Fibroblast of upper back skin (primary cell): Measurements from ENCODE around the gene CHRNG.

Experiments used
- DNase-seq: peaks from one replicate; pipeline ENCODE4 v3.0.0-alpha.2; 2013

The CHRNG gene, protein sequence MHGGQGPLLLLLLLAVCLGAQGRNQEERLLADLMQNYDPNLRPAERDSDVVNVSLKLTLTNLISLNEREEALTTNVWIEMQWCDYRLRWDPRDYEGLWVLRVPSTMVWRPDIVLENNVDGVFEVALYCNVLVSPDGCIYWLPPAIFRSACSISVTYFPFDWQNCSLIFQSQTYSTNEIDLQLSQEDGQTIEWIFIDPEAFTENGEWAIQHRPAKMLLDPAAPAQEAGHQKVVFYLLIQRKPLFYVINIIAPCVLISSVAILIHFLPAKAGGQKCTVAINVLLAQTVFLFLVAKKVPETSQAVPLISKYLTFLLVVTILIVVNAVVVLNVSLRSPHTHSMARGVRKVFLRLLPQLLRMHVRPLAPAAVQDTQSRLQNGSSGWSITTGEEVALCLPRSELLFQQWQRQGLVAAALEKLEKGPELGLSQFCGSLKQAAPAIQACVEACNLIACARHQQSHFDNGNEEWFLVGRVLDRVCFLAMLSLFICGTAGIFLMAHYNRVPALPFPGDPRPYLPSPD

DNA sequence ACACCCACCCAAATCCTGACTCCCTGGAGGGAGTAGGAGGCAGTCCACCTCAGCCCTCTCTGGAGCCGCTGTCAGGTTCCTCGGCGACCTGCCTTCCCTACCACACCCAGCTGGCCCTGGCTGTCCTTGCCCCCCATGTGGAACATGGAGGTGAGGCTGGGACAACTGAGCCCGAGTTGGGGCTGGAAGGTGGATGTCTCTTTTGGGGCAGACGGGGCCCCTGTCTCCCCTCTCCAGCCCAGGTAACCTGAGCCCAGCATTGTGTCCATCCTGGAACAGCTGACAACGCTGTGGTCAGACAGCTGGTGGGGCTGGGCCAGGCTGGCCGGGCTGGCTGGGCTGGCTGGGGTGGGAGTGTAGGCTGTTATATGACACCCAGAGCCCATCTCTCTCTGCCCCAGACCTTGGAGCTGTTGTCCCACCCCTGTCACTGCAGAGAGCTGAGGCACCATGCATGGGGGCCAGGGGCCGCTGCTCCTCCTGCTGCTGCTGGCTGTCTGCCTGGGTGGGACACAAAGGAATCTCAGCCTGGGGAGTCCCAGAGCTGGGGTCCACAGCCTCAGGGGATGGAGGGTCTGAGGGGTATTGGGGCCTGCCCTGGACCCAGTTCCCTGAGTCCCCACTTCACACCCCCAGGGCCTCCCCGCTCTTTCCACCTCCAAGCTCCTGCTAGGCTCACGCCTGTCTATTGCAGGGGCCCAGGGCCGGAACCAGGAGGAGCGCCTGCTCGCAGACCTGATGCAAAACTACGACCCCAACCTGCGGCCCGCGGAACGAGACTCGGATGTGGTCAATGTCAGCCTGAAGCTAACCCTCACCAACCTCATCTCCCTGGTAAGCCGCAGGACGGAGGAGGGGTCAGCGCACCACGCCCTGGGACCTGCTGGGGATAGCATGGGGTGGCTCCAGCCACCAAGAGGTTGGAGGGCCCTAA is at the start of gene CHRNG:
TSS of gene CHRNG (plus strand) at position 395 of the 934 bp plus-strand sequence. CDS start at position 451, 56 bp downstream.
- DNase-seq = no peak

DNA sequence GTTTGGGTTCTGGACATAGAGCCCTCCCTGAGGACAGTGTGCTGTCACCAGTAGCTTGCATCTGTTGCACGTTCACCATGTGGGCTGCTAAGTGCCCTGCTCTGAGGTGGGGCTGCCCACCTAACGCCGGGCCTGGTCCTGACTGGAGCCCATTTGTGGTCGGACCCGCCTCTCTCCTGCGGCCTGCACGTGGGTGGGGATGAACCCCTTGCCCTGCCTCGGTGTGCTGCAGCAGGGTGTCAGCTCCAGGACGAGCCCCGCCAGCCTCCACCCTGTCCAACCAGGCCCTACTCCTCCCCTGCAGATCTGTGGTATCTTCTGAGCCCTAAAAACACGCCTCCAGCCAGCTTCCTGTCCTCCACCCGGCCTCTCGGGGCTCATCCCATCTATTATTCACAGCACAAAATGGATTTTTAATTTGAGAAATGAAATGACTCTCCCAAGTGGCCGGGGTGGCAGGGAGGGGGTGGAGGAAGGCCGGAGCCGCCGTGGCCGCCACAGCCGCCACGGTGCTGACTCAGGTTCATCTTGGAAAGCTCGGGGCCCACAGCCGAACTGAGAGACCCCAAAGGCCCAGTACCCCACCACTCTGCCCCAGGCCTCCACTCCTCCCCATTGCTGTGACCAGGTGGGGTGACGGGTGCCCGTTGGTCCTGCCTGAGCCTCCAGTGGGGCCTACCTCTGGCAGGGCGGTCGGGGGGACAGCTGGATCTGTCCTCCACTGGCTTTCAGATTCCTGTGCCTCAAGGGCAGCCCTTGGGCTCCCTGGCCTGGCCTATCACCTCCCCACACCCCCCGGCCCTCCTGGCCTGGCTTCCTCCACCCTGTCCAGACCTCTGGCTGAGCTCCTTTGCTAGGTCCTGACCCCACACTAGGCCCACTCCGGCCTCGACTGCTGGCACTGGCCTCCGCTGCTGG is 49.0 kb upstream of the CHRNG start:
- no peak for DNase-seq

DNA sequence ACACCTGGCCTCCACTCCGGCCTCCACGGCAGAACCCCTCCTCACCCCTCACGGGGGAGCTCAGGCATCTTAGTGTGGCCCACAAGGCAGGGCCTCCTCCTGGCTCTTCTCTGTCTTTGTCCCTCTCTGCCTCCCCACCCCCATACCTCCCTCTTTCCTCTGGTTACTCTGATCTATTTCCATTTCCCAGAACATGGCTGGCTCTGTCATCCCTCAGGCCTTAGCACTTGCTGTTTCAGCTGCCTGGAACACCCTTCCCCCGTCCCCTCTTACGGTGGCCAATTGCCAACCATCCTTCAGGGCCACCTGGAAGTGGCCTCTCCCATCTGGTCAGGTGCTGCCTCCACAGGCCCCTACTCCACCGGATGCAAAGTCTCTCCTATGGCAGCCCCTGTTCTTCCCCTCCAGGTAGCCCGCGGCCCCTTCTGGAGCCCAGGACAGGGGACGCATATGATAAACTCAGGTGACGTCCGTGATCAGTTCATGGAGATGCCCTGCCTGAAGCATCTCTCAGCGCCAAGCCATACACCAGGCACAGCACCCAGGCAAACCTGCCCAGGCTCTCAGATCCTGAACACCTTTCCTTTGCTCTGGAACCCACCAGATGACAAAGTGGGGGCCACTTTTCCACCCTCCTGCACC is 48.2 kb upstream of the CHRNG start:
- DNase-seq = no peak

DNA sequence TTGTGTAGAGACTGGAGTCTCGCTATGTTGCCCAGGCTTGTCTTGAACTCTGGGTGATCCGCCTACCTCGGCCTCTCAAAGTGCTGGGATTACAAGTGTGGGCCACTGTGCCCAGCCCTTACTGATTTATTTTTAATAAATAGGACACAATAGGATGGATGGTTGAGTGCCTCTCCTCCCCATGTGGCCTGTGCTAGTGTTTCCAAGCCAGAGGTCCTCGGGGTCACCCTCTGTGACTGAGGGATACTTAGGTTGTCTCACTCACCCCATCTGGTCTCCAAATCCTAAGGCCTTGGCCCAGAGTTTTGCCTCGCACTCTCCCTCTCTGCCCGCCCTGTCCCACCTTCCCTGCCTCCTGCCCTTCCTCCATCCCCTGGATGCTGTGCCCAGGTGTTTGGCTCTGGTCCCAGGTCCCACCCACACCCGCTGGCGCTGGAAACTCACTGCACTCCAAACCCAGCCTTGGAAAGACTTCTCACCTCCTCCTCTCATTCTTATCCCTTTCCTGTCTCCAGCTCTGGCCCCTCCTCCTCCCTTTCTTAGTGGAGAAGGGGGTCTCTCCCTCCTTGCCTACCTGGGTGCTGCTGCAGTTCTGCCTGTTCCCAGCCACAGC is 47.1 kb upstream of the CHRNG start:
- no peak for DNase-seq

DNA sequence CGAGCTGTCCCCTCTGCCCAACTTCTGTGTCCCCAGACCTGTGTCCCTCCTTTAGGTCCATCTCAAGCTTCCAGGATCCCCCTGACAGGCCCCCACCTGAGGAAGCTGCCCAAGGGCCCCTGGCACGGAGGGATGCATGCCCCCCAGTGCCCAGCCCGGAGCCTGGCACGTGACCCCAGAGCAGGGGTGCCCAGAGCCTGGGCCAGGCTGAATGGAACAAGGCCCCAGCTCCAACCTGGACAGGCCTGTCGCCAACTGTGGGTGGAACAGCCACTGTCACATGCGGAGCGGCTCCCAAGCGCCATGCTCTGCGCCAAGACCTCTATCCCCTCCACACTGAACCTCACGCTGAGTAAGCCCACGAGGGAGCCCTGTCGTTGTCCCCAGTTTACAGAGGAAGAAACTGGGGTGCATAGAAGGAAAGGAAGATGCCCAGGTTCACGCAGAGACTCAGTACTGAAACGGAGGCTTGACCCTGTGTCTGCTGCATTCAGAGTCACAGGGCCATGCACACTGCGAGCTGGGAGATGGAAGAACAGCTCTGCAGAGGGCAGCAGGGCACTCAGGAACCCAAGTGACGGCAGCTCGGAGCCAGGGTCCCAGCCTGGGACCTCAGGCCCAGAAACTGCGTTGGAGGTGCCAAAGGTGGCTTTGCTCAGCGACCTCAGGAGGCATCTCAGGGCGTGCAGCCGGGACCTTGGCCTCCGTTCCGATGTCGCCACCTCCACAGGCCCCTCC is 46.4 kb upstream of the CHRNG start:
- DNase-seq = no peak

DNA sequence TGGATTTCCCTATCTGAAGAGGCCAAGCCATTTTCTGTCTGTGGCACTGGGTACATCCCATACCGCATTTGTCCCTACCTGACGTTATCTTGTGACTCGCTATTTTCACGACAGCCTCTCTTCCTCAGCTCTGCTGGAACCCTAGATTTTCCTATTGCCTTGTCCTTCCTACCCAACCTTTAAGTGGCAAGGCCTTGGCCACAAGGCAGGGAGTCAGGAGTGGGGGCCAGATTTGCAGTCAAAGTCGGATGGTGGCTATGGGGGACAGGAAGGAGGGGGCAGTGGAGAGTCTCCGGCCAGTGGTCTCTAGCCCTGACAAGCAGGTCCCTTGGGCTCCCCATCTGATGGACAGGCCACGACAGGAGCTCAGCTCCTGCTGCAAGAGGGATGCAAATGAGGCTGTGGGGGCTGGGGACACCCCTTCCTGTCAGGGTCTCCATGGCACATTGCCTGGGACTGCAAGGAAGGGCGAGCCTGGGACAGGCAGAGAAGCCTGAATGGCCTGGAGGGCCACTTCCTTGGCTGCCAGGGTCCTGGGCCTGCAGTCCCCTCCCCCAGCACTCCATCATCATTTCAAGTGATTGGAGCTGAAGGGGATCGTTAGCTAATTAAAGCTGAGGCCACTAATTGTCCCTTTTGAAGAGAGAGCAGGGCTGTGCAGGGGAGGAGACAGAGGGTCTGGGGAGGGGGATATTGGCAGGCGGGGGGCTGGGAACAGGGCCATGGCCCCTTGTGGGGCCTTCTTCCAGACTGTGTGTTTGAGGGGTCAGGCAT is 45.6 kb upstream of the CHRNG start:
- no peak for DNase-seq

DNA sequence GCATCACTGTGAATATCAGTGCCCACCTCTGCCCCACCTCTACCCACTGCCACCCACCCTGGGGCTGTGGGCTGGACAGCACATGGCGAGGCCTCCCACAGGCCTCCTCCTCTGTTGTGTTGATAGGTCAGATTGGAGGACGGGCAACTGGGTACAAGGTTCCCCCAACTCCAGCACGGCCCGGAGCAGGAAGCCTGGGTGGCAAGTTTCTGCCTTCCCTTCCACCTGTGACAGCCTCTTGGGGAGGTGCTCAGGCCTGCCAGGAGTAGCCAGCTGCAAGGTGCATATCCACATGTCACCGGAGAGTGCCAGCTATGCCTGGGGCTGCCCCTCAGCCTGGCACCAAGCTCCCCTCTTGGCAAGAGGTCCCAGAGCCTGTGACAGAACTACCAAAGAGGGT is 45.0 kb upstream of the CHRNG start:
- DNase-seq = no peak

DNA sequence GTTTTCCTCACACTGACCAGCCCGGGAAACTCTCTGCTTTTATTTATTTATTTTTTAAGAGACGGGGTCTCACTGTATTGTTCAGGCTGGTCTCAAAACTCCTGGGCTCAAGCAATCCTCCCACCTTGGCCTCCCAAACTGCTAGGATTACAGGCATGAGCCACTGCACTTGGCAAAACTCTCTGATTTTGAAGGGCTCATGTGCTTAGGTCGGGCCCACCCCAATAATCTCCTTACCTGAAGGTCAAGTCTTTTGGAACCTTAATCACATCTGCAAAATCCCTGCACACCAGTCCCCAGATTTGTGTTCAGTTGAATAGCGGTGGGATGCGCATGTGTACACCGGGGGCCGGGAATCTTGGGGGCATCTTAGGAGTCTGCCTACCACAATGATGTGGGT is 44.2 kb upstream of the CHRNG start:
- DNase-seq = no peak

DNA sequence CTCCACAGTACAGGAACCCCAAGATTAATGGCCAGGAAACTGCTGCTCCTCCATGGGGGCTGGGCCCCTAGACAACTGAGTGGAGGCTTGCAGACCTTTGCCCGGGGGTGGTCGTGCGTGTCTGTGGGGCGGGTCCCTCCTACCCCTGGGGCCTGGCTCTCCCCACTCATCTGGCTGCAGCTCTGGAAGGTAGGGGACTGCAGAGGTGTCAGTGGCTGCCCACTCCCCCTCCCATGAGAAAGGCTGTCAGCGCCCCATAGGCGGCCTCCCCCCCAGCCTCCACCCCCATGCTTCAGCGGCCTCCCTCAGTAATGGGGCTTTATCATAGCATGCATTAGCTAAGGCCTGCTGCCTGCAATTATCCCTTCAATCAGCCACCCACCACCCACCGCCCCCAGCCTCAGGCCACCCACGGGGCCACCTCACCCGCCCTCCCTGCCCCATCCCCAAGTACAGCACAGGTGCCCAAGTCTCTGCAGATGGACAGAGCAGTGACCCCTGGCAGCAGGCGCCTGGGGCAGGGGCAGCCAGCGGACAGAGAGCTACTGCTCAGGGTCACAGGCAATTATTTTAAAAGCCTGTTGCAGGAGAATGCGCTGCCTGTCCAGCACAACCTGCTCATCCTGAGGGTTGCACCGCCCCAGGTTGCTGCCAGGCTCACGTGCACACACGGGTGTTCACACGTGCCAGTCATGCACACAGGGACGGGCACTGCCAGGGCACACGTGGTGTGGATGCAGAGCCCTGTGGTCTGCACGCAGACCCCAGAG is 42.8 kb upstream of the CHRNG start:
- no peak for DNase-seq

DNA sequence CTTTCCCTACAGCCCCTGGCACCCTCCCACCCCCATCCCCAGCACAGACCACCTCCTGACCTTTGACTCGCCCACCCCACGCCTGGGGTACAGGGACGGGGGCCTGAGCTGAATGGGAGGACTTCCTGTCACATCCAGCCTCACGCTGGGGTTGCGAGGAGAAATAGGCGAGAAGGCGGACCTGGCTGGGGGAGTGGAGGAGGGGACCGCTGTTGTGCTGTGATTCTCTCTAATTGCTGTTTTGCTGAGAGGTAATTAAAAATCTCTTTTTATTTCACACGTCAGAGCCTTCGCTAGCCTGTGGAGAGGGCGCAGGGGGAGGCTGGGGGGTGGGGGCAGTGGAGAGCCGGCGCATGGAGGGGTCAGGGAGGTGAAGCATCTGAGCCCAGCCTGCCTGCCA is 42.1 kb upstream of the CHRNG start:
- DNase-seq = no peak

DNA sequence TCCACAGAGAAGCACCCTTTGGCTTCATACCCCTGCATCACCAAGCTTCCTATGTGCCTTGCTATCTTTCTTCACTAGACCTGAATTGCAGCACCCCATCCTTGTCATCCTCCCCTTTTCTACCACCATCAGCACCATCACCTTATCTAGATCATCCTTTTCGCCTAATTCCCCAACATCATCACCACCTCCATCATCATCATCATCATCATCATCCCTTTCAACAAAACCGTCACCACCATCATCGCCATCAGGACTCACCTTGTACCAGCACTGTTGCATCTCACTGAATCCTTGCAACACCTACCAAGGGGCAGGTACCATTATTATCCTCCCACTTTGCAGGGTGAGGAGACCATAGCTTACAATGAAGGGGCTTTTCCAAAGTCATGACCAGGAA is 41.0 kb upstream of the CHRNG start:
- no peak for DNase-seq

DNA sequence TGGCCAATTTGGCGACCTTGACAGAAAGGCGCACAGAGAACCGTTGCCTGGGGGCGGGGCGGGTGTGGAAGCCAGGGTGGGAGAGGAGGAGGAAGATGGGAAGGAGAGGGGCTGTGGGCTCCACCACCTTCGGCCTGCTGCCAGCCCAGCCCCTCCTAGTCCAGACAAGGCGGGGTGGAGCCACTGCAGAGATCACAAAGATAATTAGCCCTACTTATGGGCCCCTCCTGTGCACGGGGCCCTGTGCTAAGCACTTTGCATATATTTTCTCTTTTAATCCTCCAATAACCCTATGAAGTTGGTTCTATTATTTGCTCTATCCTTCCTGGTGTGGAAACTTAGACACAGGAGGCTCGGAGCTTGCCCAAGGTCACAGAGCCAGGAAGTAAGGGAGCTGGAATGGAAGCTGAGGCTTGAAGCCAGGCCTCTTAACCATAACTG is 38.1 kb upstream of the CHRNG start:
- no peak for DNase-seq

DNA sequence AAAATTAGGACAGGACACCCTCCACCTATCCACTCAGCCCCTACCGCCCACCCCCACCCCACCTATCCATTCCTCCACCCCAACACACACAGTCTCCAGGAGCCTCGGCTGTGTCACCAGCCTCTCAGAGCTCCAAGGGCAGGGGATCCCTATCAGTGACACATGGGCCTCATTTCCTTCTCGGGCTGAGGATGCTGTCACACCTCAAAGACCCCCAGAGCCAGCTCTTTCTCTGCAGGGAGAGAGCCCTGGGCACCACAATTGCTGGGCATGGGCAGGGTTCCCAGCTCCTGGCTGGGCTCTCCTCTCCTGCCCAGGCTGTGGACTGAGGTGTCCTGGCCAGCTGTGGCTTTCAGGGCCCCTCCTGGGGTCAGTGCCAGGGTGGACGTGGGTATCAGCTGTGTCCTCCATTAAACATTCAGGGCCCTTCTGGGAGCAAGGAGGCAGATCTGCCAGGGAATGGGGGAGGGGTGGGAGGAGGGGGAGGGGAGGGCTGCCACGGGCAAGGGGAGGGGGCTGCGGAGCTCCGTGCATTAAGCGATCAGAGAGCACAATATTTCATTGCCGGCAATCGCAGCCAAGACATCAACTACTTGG is 37.6 kb upstream of the CHRNG start:
- DNase-seq = no peak

DNA sequence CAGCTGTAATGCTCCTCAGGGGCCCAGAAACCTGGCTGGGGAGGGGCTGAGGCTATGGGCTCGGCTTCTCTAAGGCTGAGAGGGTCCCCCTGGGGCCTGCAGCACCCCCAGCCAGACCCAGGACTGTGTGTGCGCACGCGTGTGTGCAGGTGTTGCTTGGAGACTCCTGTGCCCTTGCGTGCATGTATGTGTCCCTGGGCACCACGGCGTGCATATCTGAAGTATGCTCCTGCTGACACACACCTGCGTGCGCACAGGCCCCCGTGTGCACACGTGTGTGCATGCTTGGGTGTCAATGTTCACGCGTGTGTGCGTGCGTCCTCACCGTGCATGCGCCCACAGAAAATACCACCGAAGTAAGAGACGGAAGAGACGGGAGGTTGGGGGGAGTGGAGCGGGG is 37.0 kb upstream of the CHRNG start:
- DNase-seq = no peak

DNA sequence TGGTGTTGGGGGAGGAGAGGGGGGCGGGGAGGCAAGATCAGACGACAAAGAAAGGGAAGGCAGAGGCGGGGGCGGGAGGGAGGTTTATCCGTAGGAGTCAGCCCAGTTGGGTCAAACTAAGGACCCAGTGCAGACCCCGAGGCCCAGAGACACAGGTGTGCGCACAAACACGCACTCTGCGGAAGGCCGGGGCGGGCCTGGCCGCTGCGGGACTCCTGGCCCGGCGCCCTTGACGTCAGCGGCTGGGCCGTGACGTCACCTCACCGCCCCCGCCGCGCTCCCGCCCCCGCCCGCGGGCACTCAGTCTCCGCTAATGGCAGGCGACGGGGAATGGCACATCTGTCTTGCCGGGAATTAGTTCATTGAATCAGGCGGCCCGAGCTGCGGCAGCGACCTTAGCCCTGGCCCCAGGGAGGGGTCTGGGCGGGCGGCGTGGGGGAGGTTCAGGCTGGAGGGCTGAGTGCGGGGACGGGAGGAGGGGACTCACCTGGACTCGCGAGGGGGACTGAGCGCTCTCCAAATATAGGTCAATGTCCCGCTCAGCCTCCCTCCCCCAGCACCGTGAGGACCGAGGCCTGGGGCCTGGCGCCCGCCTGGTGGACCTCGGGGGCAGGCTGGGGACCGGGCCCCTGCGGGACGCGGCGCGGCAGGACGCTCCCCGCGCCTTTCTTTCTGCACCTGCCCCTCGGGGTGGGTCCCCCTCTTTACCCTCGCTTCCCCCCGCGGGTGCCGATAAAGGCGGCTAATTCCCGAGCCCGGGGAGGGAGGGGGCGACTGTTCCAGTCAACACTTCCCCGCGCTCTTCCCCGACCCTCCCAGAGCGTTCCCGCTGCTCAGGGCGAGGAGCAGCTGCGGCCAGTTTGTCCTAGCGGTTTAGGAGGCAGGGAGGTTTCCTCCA is 36.3 kb upstream of the CHRNG start:
- DNase-seq = no peak

DNA sequence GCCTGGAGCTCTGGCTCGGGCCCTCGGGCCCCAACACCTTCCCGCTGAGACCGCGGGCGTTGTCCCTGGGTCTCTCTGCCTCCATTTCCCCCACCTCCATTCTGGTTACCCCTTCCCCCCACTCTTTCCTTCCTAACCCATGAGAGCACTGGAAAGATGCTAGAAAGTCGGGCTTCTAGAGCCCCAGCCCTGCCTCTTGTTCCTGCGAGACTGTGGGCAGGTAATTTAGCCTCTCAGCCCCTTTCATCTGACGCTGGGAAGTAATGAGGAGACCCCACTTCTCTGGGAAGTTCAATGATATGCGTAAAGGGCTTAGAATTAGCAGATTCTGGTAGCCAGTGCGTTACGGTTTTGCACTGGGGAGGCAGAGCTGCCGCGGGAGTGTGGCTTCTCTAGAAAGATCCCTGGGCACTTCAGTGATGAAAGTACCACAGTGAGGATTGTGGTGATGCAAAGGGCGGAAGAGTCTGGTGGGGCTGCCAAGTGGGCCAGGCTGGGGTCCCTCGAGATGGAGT is 35.6 kb upstream of the CHRNG start:
- no peak for DNase-seq

DNA sequence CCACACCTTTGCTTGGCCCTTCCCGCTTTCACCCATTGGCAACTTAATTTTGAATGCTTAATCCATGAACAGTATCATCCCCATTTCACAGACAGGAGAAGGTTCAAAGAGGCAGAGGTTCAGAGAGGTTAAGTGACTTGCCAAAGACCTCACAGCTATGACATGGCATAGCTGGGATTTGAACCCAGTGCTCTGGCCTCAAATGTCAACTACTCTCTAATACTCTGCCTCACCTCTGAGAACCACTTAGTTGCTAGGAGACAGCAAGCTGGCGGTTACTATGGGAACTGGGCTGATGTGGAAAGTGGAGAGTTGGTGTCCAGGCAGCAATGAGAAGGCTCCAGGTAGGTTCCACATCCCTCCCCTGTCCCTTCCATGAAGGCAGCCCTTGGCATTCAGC is 35.1 kb upstream of the CHRNG start:
- no peak for DNase-seq

DNA sequence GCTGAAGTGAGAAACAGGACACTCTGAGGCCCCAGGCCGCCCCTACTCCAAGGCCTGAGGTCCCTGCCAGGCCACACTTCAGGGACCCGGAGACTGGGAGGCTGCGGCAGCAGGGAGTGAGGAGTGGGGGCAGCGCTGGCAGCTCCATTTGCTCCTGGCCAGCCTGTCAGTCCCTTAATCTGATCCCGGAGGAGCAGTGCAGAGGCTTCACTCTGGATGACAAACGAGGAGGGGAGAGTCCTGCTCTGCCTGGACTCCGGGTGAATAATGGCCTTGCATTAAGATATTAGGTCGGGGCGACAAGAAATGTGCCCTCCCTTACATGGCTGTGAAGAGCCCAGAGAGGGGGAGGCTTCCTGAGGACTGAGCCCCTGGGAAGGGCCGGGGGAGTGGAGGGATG is 33.6 kb upstream of the CHRNG start:
- DNase-seq = no peak
